ENCODE data around the gene ARHGAP10. TPM values are rescaled to one million over a fixed set of nuclear protein-coding genes. Genes with fewer than 3 reads are reported as not detected.

ARHGAP10 gene
- total RNA-seq, 3 donors from 2014 or later (not counting 1 experiment from before 2014, with no cell fraction given) = 13.9 to 28.7 (median 23.2) TPM

DNA sequence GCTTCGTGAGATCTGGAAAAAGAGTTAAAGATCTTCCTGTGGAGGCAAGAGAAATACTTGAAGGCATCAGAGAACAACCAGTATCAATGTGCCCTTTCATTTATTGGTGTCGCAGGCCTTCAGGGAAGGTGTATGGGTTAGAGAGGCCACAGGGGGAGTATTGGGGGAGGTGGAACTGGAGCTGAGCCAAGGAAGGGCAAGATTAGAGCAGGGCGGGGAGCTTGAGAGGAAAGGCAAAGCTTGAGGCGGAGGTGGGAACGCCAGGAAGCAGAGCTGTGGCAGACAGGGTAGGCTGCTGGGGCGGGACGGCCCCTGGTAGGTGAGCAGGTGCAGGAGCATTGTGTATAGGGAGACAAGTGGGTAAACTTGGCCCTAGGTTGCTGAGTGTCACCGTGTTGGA, 329.9 kb downstream of the ARHGAP10 start:
- Histone ChIP-seq H3K27me3 (ENCODE audit: control insufficient read depth, insufficient read depth, low read length) (no peaks in the 10 kb centered on the region), H3K4me3 (ENCODE audit: low read length) (no peak overlapping the region), H3K36me3 (ENCODE audit: control insufficient read depth, insufficient read depth, low read length) (peaks cover 3% of the 10 kb centered on the region), H3K9me3 (ENCODE audit: control insufficient read depth, insufficient read depth, low read length) (no peaks in the 10 kb centered on the region), H3K27ac (ENCODE audit: low read length) (no peak overlapping the region), H3K4me1 (ENCODE audit: control insufficient read depth, insufficient read depth, low read length) (peaks cover 31% of the 10 kb centered on the region)
- Mint-ChIP-seq H3K4me1 (peaks cover 43 to 44% of the 10 kb centered on the region in 2 donors), H3K9me3 (no peaks in the 10 kb centered on the region), H3K27me3 (ENCODE audit: low read depth in 2 of 2) (no peaks in the 10 kb centered on the region), H3K27ac (peak overlapping the region; percentile 78 to 81), H3K4me3 (no peak overlapping the region), H3K36me3 (peaks cover 11% of the 10 kb centered on the region)
- peak in 1 of 2 donors; percentile 17 for DNase-seq
- ATAC-seq = no peak
- WGBS (ENCODE audit: insufficient coverage) = 76% methylated on average over 8 of the region's 8 CpGs
- TF ChIP-seq, protein P1, sequence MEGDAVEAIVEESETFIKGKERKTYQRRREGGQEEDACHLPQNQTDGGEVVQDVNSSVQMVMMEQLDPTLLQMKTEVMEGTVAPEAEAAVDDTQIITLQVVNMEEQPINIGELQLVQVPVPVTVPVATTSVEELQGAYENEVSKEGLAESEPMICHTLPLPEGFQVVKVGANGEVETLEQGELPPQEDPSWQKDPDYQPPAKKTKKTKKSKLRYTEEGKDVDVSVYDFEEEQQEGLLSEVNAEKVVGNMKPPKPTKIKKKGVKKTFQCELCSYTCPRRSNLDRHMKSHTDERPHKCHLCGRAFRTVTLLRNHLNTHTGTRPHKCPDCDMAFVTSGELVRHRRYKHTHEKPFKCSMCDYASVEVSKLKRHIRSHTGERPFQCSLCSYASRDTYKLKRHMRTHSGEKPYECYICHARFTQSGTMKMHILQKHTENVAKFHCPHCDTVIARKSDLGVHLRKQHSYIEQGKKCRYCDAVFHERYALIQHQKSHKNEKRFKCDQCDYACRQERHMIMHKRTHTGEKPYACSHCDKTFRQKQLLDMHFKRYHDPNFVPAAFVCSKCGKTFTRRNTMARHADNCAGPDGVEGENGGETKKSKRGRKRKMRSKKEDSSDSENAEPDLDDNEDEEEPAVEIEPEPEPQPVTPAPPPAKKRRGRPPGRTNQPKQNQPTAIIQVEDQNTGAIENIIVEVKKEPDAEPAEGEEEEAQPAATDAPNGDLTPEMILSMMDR (IDR thresholded peaks at IDR 0.05) = no peak
- intact Hi-C loops (cut with micrococcal nuclease) = no loop called here

DNA sequence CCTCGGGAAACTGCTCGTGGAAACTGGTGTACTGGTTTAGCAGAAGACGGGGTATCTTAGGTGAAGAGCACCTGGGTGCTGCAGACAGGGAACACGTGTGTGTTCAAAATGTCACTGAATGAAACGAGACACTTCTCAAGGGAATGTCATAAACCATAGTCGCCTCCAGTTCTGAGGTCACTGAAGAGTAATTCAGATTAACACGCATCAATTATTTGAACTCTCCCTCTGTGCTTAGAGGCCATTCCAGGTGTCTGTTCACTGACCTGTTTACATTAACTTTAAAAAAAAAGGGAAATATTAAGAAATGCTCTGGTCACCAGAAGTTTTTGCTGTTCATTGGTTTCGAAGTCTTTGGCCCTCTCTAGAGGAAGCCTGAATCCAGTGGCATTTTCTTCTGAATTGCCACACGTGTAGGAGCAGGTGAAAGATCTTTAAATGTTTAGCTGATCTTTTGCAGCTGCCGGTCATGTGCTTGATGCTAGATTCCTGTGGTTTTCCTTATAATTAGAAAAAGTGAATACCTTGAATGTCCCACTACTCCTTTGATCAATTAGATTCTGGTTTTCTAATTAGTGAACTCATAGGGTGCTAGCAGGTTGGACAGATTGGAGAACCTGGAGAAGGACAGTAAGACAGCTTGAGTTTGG, 330.5 kb downstream of the ARHGAP10 start:
- Histone ChIP-seq H3K27ac (ENCODE audit: low read length) (no peak overlapping the region), H3K27me3 (ENCODE audit: control insufficient read depth, insufficient read depth, low read length) (no peaks in the 10 kb centered on the region), H3K36me3 (ENCODE audit: control insufficient read depth, insufficient read depth, low read length) (peaks cover 3% of the 10 kb centered on the region), H3K9me3 (ENCODE audit: control insufficient read depth, insufficient read depth, low read length) (no peaks in the 10 kb centered on the region), H3K4me3 (ENCODE audit: low read length) (no peak overlapping the region), H3K4me1 (ENCODE audit: control insufficient read depth, insufficient read depth, low read length) (peaks cover 25% of the 10 kb centered on the region)
- Mint-ChIP-seq H3K4me3 (no peak overlapping the region), H3K27me3 (ENCODE audit: low read depth in 2 of 2) (no peaks in the 10 kb centered on the region), H3K27ac (no peak overlapping the region), H3K9me3 (no peaks in the 10 kb centered on the region), H3K36me3 (peaks cover 11% of the 10 kb centered on the region), H3K4me1 (peaks cover 36 to 38% of the 10 kb centered on the region in 2 donors)
- no peak for DNase-seq
- intact Hi-C loops (cut with micrococcal nuclease) = no loop called here
- no peak for ATAC-seq
- TF ChIP-seq, protein P1 (IDR thresholded peaks at IDR 0.05) = no peak
- 90% methylated on average over 10 of the region's 10 CpGs for WGBS (ENCODE audit: insufficient coverage)

DNA sequence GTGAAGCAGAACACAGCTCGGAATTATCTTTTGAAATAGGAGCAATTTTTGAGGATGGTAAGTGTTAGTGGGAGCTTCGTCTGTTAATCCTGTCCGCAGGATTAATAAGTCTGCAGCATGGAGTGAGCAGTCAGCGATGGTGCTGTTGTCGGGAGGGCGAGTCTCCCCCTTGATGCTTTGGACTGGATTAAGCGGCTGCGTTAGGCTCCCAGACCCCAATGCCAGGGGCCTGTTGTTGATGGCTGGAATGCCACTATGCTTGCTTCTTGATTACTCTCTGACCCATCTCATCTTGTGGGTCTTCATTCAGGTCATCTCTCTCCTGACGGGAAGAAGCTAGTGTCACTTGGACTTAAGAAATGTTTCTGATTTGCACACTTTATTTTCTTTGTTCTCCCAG, 332.6 kb downstream of the ARHGAP10 start:
- peaks cover 11% of the 10 kb centered on the region for H3K36me3 Mint-ChIP-seq
- H3K27me3 Mint-ChIP-seq (ENCODE audit: low read depth in 2 of 2) = no peaks in the 10 kb centered on the region
- Histone ChIP-seq H3K4me3 (ENCODE audit: low read length) (no peak overlapping the region), H3K27ac (ENCODE audit: low read length) (no peak overlapping the region), H3K27me3 (ENCODE audit: control insufficient read depth, insufficient read depth, low read length) (no peaks in the 10 kb centered on the region), H3K9me3 (ENCODE audit: control insufficient read depth, insufficient read depth, low read length) (no peaks in the 10 kb centered on the region), H3K4me1 (ENCODE audit: control insufficient read depth, insufficient read depth, low read length) (peaks cover 15% of the 10 kb centered on the region), H3K36me3 (ENCODE audit: control insufficient read depth, insufficient read depth, low read length) (peaks cover 3% of the 10 kb centered on the region)
- 97% methylated on average over 9 of the region's 9 CpGs for WGBS (ENCODE audit: insufficient coverage)
- DNase-seq = no peak
- no peak for ATAC-seq
- H3K27ac Mint-ChIP-seq = no peak overlapping the region
- peaks cover 22 to 24% of the 10 kb centered on the region in 2 donors for H3K4me1 Mint-ChIP-seq
- TF ChIP-seq, protein P1 (IDR thresholded peaks at IDR 0.05) = no peak
- intact Hi-C loops (cut with micrococcal nuclease) = no loop called here
- H3K4me3 Mint-ChIP-seq = no peak overlapping the region
- H3K9me3 Mint-ChIP-seq = no peaks in the 10 kb centered on the region

DNA sequence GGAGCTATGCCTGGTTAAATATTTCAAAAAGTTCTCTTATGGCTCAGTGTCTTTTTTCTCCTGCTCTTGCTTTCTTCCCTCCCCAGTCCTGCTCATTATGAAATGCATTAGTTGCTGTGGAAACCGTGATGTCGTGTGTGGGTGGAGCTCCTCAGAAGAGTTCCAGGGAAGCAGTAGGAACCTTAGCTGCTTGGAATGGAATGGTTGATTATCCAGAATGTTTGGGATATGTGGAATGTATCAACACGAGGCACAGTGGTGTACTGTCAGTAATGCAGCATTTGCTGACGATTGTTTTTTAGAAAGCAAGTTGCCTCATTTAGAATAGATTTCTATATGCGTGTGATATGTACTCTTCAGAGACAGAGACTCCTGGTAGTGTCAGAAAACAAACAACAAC, 333.2 kb downstream of the ARHGAP10 start:
- no peaks in the 10 kb centered on the region for H3K27me3 Mint-ChIP-seq (ENCODE audit: low read depth in 2 of 2)
- intact Hi-C loops (cut with micrococcal nuclease) = no loop called here

More for the DNA sequence above, 333.2 kb downstream of the ARHGAP10 start:
- DNase-seq = no peak
- H3K27ac Mint-ChIP-seq = no peak overlapping the region
- Histone ChIP-seq H3K27me3 (ENCODE audit: control insufficient read depth, insufficient read depth, low read length) (no peaks in the 10 kb centered on the region), H3K4me1 (ENCODE audit: control insufficient read depth, insufficient read depth, low read length) (peaks cover 10% of the 10 kb centered on the region), H3K27ac (ENCODE audit: low read length) (no peak overlapping the region), H3K36me3 (ENCODE audit: control insufficient read depth, insufficient read depth, low read length) (peaks cover 3% of the 10 kb centered on the region), H3K4me3 (ENCODE audit: low read length) (no peak overlapping the region), H3K9me3 (ENCODE audit: control insufficient read depth, insufficient read depth, low read length) (no peaks in the 10 kb centered on the region)
- H3K4me1 Mint-ChIP-seq = peaks cover 17 to 19% of the 10 kb centered on the region in 2 donors
- no peak overlapping the region for H3K4me3 Mint-ChIP-seq
- no peak for ATAC-seq
- TF ChIP-seq, protein P1 (IDR thresholded peaks at IDR 0.05) = no peak
- H3K36me3 Mint-ChIP-seq = peaks cover 11% of the 10 kb centered on the region
- WGBS (ENCODE audit: insufficient coverage) = 97% methylated on average over 4 of the region's 5 CpGs
- H3K9me3 Mint-ChIP-seq = no peaks in the 10 kb centered on the region
